Small intestine (tissue), 7 donors: Measurements from ENCODE around the gene ZNF267. TPM values are rescaled to one million over a fixed set of nuclear protein-coding genes. Genes with fewer than 3 reads are reported as not detected.
"Not testable (repeated sequence)": the region's sequence is repeated elsewhere in the genome, so short reads cannot be mapped to it uniquely, and the experiment has no call there.

Experiments used
- DNase-seq, 2 donors: peaks; one replicate each; pipeline versions ENCODE4 v3.0.0 to v3.0.0-alpha.2; 2013
- FAIRE-seq: peaks from 2 replicates; lab custom pipeline; 2012; peaks lifted over from hg19 to GRCh38; lab: Jason Lieb, UNC
- H3K27ac ChIP-seq, 3 donors: one replicate each; pipeline ENCODE4 v1.5.1; 2013; ENCODE audit warnings: low read length in 2 of 3, mild to moderate bottlenecking in 2 of 3, control low read depth in 1 of 3, inconsistent platforms in 1 of 3, low read depth in 1 of 3, moderate library complexity in 1 of 3
- H3K27me3 ChIP-seq, 3 donors: one replicate each; pipeline ENCODE4 v1.6.1; 2013; ENCODE audit warnings: low read length in 3 of 3, inconsistent platforms in 1 of 3; ENCODE audit not compliant: control insufficient read depth in 3 of 3, insufficient read depth in 3 of 3
- H3K36me3 ChIP-seq, 3 donors: one replicate each; pipeline ENCODE4 v1.6.1; 2013; ENCODE audit warnings: low read length in 3 of 3, inconsistent platforms in 1 of 3, low read depth in 1 of 3, mild to moderate bottlenecking in 1 of 3, moderate library complexity in 1 of 3; ENCODE audit not compliant: control insufficient read depth in 3 of 3, insufficient read depth in 2 of 3
- H3K4me1 ChIP-seq, 3 donors: one replicate each; pipeline ENCODE4 v1.6.1; 2013; ENCODE audit warnings: low read length in 2 of 3, inconsistent platforms in 1 of 3, low read depth in 1 of 3, mild to moderate bottlenecking in 1 of 3, moderate library complexity in 1 of 3; ENCODE audit not compliant: control insufficient read depth in 3 of 3, insufficient read depth in 2 of 3
- H3K4me3 ChIP-seq, 3 donors: one replicate each; pipeline ENCODE4 v1.5.1; 2013; ENCODE audit warnings: low read length in 3 of 3, control low read depth in 1 of 3, inconsistent platforms in 1 of 3, low read depth in 1 of 3, mild to moderate bottlenecking in 1 of 3, moderate library complexity in 1 of 3
- H3K9me3 ChIP-seq, 2 donors: one replicate each; pipeline ENCODE4 v1.6.1; 2013; ENCODE audit warnings: low read depth in 1 of 2, low read length in 1 of 2; ENCODE audit not compliant: control insufficient read depth in 2 of 2, insufficient read depth in 1 of 2
- WGBS, 3 donors: extraction: QIAGEN DNeasy Blood & Tissue Kit; methylation state at CpG; one replicate each; pipeline ENCODE4 v1.1.7; 2013; 5-methylcytosine and 5-hydroxymethylcytosine counted together
- polyA plus RNA-seq, 4 donors: library from polyadenylated mRNA; stranded (reverse) in 3 of 4; unstranded in 1 of 4; fragments of 200-250 nt in 3 of 4; fragments of 120-200 nt in 1 of 4; gene quantifications; one replicate each; pipeline versions ENCODE4 v1.2.1 to v1.2.3, GENCODE V29; 2013
- donor health status: healthy with polysubstance abuse.
- donor health status: control.
- donor health status: control.
- donor health status: Bipolar disorder and iron deficiency.
- donor health status: healthy.

ZNF267 gene
- polyA plus RNA-seq, 4 donors = 3.2 to 12.9 (median 5.1) TPM

- not testable (repeated sequence) for FAIRE-seq, DNase-seq, H3K36me3 ChIP-seq, H3K27me3 ChIP-seq, H3K9me3 ChIP-seq, H3K4me3 ChIP-seq, H3K4me1 ChIP-seq, H3K27ac ChIP-seq
- 89 to 100% (median 100%) methylated on average over 1 of the region's 1 CpG for WGBS, 3 donors
Observed at GRCh38 chr16:31951806-31952205, 78.2 kb downstream of the ZNF267 start.

GRCh38 chr16:31952206-31952605, 78.6 kb downstream of the ZNF267 start:
- H3K4me3 ChIP-seq, H3K36me3 ChIP-seq, DNase-seq, H3K9me3 ChIP-seq, H3K27me3 ChIP-seq, H3K4me1 ChIP-seq, H3K27ac ChIP-seq, FAIRE-seq: not testable (repeated sequence)
- WGBS, 3 donors = 4 to 20% (median 6%) methylated on average over 1 to 2 of the region's 3 CpGs

GRCh38 chr16:31956221-31956620, 82.6 kb downstream of the ZNF267 start:
- not testable (repeated sequence) for H3K4me3 ChIP-seq, H3K36me3 ChIP-seq, H3K27ac ChIP-seq, FAIRE-seq, H3K9me3 ChIP-seq, H3K27me3 ChIP-seq, DNase-seq, H3K4me1 ChIP-seq
- 42 to 76% (median 45%) methylated on average over 3 to 7 of the region's 8 CpGs for WGBS, 3 donors

GRCh38 chr16:31960186-31960910, 86.7 kb downstream of the ZNF267 start:
- DNase-seq, FAIRE-seq, H3K27me3 ChIP-seq, H3K4me3 ChIP-seq, H3K36me3 ChIP-seq, H3K9me3 ChIP-seq, H3K4me1 ChIP-seq, H3K27ac ChIP-seq: not testable (repeated sequence)
- 52 to 62% (median 57%) methylated on average over 22 of the region's 22 CpGs for WGBS, 3 donors
